Tibial nerve (tissue), 3 donors: ENCODE data around the gene MAP1B.

Experiments
- POLR2A ChIP-seq, 2 donors: fragments of 450-650 bp; IDR thresholded peaks; one replicate each; pipeline ENCODE4 v1.6.1; 2017; ENCODE audit warnings: antibody characterized with exemption in 2 of 2, mild to moderate bottlenecking in 2 of 2, moderate library complexity in 2 of 2
- TF ChIP-seq, protein P1 (sequence below), 5 experiments: fragments of 200-600 bp in 3 of 5; fragments of 450-650 bp in 2 of 5; sonication (generic) in 3 of 5; IDR thresholded peaks; one replicate each; pipeline ENCODE4 v1.5.1; 2016 to 2019; ENCODE audit warnings: antibody characterized with exemption in 5 of 5, mild to moderate bottlenecking in 3 of 5, moderate library complexity in 2 of 5

- TF ChIP-seq, protein P1, sequence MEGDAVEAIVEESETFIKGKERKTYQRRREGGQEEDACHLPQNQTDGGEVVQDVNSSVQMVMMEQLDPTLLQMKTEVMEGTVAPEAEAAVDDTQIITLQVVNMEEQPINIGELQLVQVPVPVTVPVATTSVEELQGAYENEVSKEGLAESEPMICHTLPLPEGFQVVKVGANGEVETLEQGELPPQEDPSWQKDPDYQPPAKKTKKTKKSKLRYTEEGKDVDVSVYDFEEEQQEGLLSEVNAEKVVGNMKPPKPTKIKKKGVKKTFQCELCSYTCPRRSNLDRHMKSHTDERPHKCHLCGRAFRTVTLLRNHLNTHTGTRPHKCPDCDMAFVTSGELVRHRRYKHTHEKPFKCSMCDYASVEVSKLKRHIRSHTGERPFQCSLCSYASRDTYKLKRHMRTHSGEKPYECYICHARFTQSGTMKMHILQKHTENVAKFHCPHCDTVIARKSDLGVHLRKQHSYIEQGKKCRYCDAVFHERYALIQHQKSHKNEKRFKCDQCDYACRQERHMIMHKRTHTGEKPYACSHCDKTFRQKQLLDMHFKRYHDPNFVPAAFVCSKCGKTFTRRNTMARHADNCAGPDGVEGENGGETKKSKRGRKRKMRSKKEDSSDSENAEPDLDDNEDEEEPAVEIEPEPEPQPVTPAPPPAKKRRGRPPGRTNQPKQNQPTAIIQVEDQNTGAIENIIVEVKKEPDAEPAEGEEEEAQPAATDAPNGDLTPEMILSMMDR (IDR thresholded peaks at IDR 0.05) = no peak
- no peak for TF ChIP-seq POLR2A (IDR thresholded peaks at IDR 0.05)
Measured at GRCh38 chr5:72065751-72066255, 41.5 kb upstream of the MAP1B start.
